Measurements from ENCODE around the gene GRIK4. TPM values are rescaled to one million over a fixed set of nuclear protein-coding genes. Genes with fewer than 3 reads are reported as not detected.

GRIK4 gene
- total RNA-seq, 2 experiments from 2014 or later: not detected

DNA sequence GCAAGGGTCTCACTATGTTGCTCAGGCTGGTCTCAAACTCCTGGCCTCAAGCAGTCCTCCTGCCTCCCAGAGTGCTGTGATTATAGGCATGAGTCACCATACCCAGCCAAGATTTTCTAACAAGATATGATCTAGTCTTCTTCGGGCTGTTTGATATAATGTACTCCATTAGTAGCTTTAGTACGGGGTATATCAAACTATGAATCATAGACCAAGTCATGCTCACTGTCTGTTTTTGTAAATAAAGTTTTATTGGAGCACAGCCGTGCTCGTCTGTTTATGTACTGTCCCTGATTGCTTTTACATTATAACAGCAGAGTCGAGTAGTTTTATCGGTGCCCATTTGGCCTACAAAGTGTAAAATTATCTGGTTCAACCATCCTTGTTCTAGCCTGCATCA, 43.9 kb upstream of the GRIK4 start:
- no peaks in the 10 kb centered on the region for H3K27me3 ChIP-seq (ENCODE audit: control insufficient read depth in 1 of 2, insufficient read depth in 2 of 2, low read length in 2 of 2)
- ATAC-seq (ENCODE audit: poor library complexity) (no peak), DNase-seq (no peak)
- H3K9me3 ChIP-seq (ENCODE audit: control insufficient read depth in 1 of 2, insufficient read depth in 1 of 2, low read length in 2 of 2): no peaks in the 10 kb centered on the region
- H3K36me3 ChIP-seq (ENCODE audit: insufficient read depth, low read length): no peaks in the 10 kb centered on the region
- H3K4me1 ChIP-seq (ENCODE audit: insufficient read depth, low read length): no peaks in the 10 kb centered on the region
- H3K4me3 ChIP-seq (ENCODE audit: low read length): no peak overlapping the region
- TF ChIP-seq, protein P1, sequence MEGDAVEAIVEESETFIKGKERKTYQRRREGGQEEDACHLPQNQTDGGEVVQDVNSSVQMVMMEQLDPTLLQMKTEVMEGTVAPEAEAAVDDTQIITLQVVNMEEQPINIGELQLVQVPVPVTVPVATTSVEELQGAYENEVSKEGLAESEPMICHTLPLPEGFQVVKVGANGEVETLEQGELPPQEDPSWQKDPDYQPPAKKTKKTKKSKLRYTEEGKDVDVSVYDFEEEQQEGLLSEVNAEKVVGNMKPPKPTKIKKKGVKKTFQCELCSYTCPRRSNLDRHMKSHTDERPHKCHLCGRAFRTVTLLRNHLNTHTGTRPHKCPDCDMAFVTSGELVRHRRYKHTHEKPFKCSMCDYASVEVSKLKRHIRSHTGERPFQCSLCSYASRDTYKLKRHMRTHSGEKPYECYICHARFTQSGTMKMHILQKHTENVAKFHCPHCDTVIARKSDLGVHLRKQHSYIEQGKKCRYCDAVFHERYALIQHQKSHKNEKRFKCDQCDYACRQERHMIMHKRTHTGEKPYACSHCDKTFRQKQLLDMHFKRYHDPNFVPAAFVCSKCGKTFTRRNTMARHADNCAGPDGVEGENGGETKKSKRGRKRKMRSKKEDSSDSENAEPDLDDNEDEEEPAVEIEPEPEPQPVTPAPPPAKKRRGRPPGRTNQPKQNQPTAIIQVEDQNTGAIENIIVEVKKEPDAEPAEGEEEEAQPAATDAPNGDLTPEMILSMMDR (IDR thresholded peaks at IDR 0.05): no peak
- H3K36me3 Mint-ChIP-seq (ENCODE audit: low read depth): peaks cover 4% of the 10 kb centered on the region
- no peaks in the 10 kb centered on the region for H3K4me1 Mint-ChIP-seq (ENCODE audit: low read depth)
- no peaks in the 10 kb centered on the region for H3K9me3 Mint-ChIP-seq
- no peaks in the 10 kb centered on the region for H3K27me3 Mint-ChIP-seq
- ChIA-PET POLR2A (no interaction called here), CTCF (no interaction called here)
- no peak overlapping the region for H3K27ac Mint-ChIP-seq
- no peak overlapping the region for H3K27ac ChIP-seq (ENCODE audit: low read depth in 1 of 2, low read length in 2 of 2)
- intact Hi-C loops (cut with DNase I, micrococcal nuclease): no loop called here
- no peak overlapping the region for H3K4me3 Mint-ChIP-seq

DNA sequence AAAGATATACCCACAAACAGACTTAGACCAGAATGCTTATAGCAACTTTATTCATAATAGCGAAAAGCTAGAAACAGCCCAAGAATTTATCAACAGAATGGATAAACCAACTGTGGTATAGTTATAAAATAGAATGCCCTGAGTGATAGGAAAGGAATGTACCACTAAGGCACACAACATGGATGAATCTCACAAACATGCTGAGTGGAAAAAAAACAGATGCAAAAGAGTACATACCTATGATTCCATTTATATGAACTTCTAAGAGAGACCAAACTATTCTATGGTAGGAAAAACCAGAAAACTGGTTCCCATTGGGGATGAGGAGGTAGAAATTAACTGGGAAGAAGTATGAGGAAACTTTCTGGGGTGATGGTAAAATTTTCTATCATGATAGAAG, 40.4 kb upstream of the GRIK4 start:
- no peaks in the 10 kb centered on the region for H3K27me3 ChIP-seq (ENCODE audit: control insufficient read depth in 1 of 2, insufficient read depth in 2 of 2, low read length in 2 of 2)
- no peaks in the 10 kb centered on the region for H3K9me3 ChIP-seq (ENCODE audit: control insufficient read depth in 1 of 2, insufficient read depth in 1 of 2, low read length in 2 of 2)
- H3K36me3 ChIP-seq (ENCODE audit: insufficient read depth, low read length): no peaks in the 10 kb centered on the region
- TF ChIP-seq, protein P1 (IDR thresholded peaks at IDR 0.05): no peak
- CTCF ChIA-PET: no interaction called here
- no peaks in the 10 kb centered on the region for H3K27me3 Mint-ChIP-seq
- no peaks in the 10 kb centered on the region for H3K9me3 Mint-ChIP-seq
- no peak overlapping the region for H3K4me3 ChIP-seq (ENCODE audit: low read length)
- H3K27ac ChIP-seq (ENCODE audit: low read depth in 1 of 2, low read length in 2 of 2): no peak overlapping the region
- H3K4me1 Mint-ChIP-seq (ENCODE audit: low read depth): no peaks in the 10 kb centered on the region
- no peak overlapping the region for H3K27ac Mint-ChIP-seq
- intact Hi-C loops (cut with DNase I, micrococcal nuclease): no loop called here
- no peak for DNase-seq
- no peak overlapping the region for H3K4me3 Mint-ChIP-seq
- H3K4me1 ChIP-seq (ENCODE audit: insufficient read depth, low read length): no peaks in the 10 kb centered on the region
- peaks cover 4% of the 10 kb centered on the region for H3K36me3 Mint-ChIP-seq (ENCODE audit: low read depth)
- POLR2A ChIA-PET: no interaction called here
- no peak for ATAC-seq (ENCODE audit: poor library complexity)

DNA sequence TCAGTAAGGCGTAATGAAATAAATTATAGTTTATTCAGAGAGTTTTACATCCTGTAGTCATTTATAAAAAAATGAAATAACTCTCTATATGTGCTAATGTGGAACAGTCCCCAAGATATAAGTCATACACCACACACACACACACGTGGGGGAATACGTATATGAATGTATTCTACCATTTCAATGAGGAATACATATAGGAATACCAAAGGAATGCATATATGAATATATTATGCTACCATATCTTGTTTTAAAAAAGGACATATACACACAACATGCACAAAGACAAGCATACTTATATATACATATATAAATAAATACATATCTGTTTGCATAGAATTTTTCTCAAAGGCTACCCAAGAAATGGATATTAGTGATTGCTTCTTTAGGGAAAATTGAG, 39.6 kb upstream of the GRIK4 start:
- Histone ChIP-seq H3K27ac (ENCODE audit: low read depth in 1 of 2, low read length in 2 of 2) (no peak overlapping the region), H3K27me3 (ENCODE audit: control insufficient read depth in 1 of 2, insufficient read depth in 2 of 2, low read length in 2 of 2) (no peaks in the 10 kb centered on the region), H3K9me3 (ENCODE audit: control insufficient read depth in 1 of 2, insufficient read depth in 1 of 2, low read length in 2 of 2) (no peaks in the 10 kb centered on the region), H3K36me3 (ENCODE audit: insufficient read depth, low read length) (no peaks in the 10 kb centered on the region), H3K4me3 (ENCODE audit: low read length) (no peak overlapping the region), H3K4me1 (ENCODE audit: insufficient read depth, low read length) (no peaks in the 10 kb centered on the region)
- Mint-ChIP-seq H3K27me3 (no peaks in the 10 kb centered on the region), H3K36me3 (ENCODE audit: low read depth) (peaks cover 9% of the 10 kb centered on the region), H3K4me1 (ENCODE audit: low read depth) (no peaks in the 10 kb centered on the region), H3K27ac (no peak overlapping the region), H3K9me3 (no peaks in the 10 kb centered on the region), H3K4me3 (no peak overlapping the region)
- TF ChIP-seq, protein P1 (IDR thresholded peaks at IDR 0.05): no peak
- DNase-seq (no peak), ATAC-seq (ENCODE audit: poor library complexity) (no peak)
- POLR2A ChIA-PET: no interaction called here
- intact Hi-C loops (cut with DNase I, micrococcal nuclease): no loop called here
- CTCF ChIA-PET: no interaction called here

Measured in CD4-positive, alpha-beta T cell (primary cell).